Right forelimb (tissue), 1 donor: Measurements from ENCODE around the gene HSPA9.
"Not testable (repeated sequence)": the region's sequence is repeated elsewhere in the genome, so short reads cannot be mapped to it uniquely, and the experiment has no call there.

Source experiments
- DNase-seq: peaks from one replicate; pipeline ENCODE4 v3.0.0-alpha.2; 2018

Gene HSPA9

GRCh38 chr5:138528208-138528607, 47.0 kb downstream of the HSPA9 start:
- no peak for DNase-seq

GRCh38 chr5:138527170-138527569, 48.0 kb downstream of the HSPA9 start:
- DNase-seq, result no peak

DNA sequence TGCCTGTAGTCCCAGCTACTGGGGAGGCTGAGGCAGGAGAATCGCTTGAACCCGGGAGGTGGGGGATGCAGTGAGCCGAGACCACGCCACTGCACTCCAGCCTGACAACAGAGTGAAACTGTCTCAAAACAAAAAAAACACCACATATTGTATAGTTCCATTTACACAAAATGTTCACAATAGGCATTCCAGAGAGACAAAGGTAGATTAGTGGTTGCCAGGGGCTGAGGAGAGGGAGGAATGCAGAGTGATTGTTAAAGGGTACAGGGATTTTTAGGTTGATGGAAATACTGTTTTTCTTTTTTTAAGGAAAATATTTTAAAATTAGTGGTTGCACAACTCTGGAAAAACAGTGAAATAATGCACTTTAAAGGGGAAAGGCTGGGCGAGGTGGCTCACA, 51.8 kb downstream of the HSPA9 start:
- no peak for DNase-seq

DNA sequence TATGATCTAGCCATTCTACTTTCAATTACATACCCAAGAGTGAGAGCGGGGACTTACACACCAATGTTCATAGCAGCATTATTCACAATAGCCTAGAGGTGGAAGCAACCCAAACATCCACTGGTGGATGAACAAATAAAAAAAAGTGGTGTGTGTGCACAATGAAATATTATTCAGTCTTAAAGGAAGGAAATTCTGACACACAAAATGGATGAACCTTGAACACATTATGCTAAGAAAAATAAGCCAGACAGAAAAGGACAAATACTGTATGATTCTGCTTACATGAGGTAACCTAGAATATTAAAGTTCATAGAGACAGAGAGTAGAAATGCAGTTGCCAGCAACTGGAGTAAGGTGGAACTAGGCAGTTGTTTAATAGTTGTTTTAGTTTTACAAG, 54.2 kb downstream of the HSPA9 start:
- DNase-seq, result no peak

- DNase-seq, result no peak
Measured at GRCh38 chr5:138517437-138517836, 57.8 kb downstream of the HSPA9 start.

GRCh38 chr5:138515556-138516245, 59.5 kb downstream of the HSPA9 start:
- no peak for DNase-seq

GRCh38 chr5:138514021-138514420, 61.2 kb downstream of the HSPA9 start:
- DNase-seq, result no peak

- DNase-seq, result no peak
Measured at GRCh38 chr5:138508958-138509357, 66.2 kb downstream of the HSPA9 start.

- DNase-seq, result not testable (repeated sequence)
Measured at GRCh38 chr5:138507485-138507884, 67.7 kb downstream of the HSPA9 start.

DNA sequence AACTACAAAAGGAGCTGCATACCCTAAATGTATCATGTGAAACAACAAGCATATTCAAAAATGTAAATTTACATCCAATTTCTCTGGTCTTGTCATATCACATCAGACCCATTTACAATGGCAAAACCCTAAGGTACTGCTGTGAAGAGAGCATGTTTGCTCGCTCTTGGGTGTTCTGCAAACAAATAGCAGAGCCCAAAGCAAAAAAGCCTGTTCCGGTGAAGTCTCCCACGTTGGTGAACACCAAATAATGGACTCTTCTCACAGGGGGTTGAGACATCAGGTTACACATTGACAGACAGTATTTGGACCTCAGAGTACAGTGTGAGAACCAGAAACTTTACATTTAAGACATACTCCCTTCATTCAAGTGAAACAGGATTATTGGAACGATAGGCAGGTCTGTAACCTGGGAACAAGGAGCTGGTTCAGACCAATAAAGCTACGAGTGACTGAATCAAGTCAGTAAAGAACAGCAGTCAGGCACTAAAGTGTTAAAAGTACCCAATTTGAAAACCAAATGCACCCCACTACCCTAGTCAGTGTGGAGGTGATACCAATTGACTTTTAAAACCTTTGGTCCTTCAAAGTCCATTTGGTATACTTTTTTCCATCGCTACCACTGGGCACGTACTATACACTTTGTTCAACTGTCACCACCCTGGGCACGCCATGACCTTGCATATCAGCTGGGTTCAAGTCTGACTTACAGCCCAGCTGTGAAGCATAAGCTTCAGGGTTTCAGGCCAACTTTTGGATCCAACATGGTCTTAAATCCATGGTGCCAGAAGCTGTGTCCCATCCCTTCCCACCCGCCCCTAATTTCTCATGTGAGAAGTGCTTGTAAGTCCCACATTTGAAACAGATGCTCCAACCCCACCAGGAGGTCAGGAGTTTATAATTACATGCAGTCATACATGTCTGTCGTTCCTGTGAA, 68.6 kb downstream of the HSPA9 start:
- no peak for DNase-seq

- DNase-seq, result no peak
Measured at GRCh38 chr5:138504799-138505198, 70.4 kb downstream of the HSPA9 start.
